ENCODE data around the gene NPAS3.

Gene NPAS3

DNA sequence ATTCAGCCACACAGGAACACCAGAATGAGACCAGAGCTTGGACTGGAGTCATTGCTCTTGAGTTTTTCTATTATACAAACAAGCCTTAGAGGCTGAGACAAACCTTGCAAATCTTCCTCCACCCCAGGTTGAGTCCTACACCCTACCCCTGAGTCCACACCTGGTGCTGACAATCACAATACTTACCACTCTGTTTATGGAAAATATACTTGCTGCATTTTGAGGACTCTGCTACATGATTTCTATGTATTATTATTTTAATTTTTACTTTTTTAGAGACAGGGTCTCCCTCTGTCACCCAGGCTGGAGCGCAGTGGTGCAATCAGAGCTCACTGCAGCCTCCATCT lies 910.7 kb downstream of the NPAS3 start:
- no peak for DNase-seq

DNA sequence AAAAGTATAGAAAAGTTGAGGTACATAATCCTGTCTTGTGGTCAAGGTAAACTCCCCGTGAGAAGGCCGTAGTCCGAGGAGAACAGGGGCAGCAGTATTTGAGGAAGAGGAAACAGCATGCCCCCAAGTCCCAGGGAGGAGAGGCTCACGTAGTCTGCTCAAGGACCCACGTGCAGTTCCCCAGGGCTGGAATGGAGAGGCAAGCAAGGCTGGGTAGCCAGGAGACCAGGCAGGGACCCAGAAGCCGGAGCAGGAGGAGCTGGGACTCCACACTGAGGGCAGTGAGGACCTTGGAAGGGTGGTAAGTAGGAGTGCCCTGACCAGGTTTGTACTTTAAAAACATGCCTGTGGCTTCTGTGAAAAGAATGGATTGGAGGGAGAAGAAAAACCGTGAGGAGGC lies 912.1 kb downstream of the NPAS3 start:
- no peak for DNase-seq

DNA sequence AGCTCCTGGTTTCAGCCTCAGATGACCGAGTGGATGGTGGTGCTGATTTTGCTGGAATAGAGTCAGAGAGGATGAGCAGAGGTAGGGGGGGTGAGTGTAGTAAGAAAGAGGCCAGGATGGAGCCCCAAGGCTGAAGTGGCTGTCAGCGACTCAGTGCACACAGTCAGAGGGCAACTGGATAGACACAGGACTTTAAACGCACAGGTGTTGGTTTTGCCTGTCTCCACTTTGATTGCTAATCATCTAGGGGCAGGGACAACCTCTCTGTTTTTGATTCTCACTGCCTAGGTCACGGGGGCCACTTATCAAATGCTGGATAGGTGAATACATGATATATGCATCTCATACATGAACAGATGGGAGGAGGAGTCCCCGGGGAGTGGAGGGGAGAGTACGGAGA lies 912.7 kb downstream of the NPAS3 start:
- DNase-seq, result no peak

DNA sequence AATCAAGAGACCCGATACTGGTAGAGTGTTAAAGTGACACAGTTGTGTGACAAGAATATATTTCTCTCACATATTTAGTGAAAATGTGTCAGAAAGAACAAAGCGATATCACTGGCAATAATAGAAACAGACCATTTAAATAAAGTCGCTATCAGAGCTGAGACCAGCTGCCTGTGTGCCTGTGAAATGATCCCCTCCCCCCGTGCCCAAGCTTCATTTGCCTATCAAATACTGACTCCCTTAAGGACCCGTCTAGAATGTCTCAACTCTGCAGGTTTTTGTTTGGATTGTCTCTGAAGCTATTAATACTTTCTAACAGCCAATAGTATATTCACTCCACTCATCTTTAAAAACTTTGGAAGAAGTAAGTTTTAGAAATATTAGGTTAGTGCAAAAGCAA lies 913.3 kb downstream of the NPAS3 start:
- no peak for DNase-seq

Data from T1000 (cell line).